HepG2 (cell line): ENCODE measurements around the gene PEX7. TPM values are rescaled to one million over a fixed set of nuclear protein-coding genes. Genes with fewer than 3 reads are reported as not detected.

Source experiments
- ATAC-seq: fragments of 200-7000 bp; cut with Tn5 transposase; 3 replicates; pipeline ENCODE4 v1.9.1; 2020; ENCODE audit warnings: mild to moderate bottlenecking, moderate library complexity
- BruUV-seq: library from RNA; stranded (reverse); fragments of 400-500 nt; replicated peaks from 2 replicates; lab custom pipeline; 2021; lab: Mats Ljungman, UMichigan
- CTCF ChIA-PET: fragments of 300-600 bp; formaldehyde crosslinking; extraction: SDS; loops from one replicate; lab custom pipeline; 2021; ENCODE audit warnings: low total read pairs, inconsistent platforms, low intra/inter-chr PET ratio; lab: Yijun Ruan, JAX
- POLR2A ChIA-PET: fragments of 350-600 bp; sonication (Branson Sonifier 250); formaldehyde crosslinking; loops from one replicate; lab custom pipeline; 2020; ENCODE audit warnings: antibody characterized with exemption, inconsistent platforms; lab: Yijun Ruan, JAX
- DNase-seq: peaks from one replicate; pipeline ENCODE4 v3.0.0-alpha.2; 2015; ENCODE audit warnings: low spot score
- FAIRE-seq: peaks from 3 replicates; lab custom pipeline; 2011; peaks lifted over from hg19 to GRCh38; lab: Jason Lieb, UNC
- H2AFZ ChIP-seq: one replicate; pipeline ENCODE4 v1.6.1; 2011; ENCODE audit warnings: low read length, inconsistent platforms
- H3K27ac ChIP-seq: fragments of 300-600 bp; 3 replicates; pipeline ENCODE4 v1.8.0; 2011; ENCODE audit warnings: mixed run types, mild to moderate bottlenecking, mixed read lengths, low read length, inconsistent platforms; ENCODE audit not compliant: insufficient read depth; ENCODE audit errors: extremely low read length
- H3K27me3 ChIP-seq, 2 experiments: fragments of 200-600 bp in 1 of 2; 2 replicates in 1 of 2; 3 replicates in 1 of 2; pipeline versions ENCODE4 v1.6.0 to v1.8.0; 2011; ENCODE audit warnings: low read length in 2 of 2, mild to moderate bottlenecking in 2 of 2, moderate library complexity in 2 of 2, inconsistent platforms in 1 of 2; ENCODE audit not compliant: insufficient read depth in 2 of 2, control insufficient read depth in 1 of 2
- H3K36me3 ChIP-seq, 2 experiments: fragments of 200-600 bp in 1 of 2; replicated peaks in 1 of 2; 2 replicates in 1 of 2; 3 replicates in 1 of 2; pipeline versions ENCODE4 v1.5.1 to v1.8.0; 2011; ENCODE audit warnings: low read length in 2 of 2, inconsistent platforms in 1 of 2; ENCODE audit not compliant: insufficient read depth in 2 of 2, control insufficient read depth in 1 of 2
- H3K4me1 ChIP-seq: 2 replicates; pipeline ENCODE4 v1.5.1; 2012; ENCODE audit warnings: low read length, inconsistent platforms; ENCODE audit not compliant: insufficient read depth
- H3K4me2 ChIP-seq: 2 replicates; pipeline ENCODE4 v1.6.0; 2011; ENCODE audit warnings: low read depth, low read length, inconsistent platforms
- H3K4me3 ChIP-seq, 3 experiments: fragments of 200-600 bp in 1 of 3; sonication (generic), shearing (Covaris generic) in 1 of 3; replicated peaks in 1 of 3; 2 replicates each; pipeline ENCODE4 v1.5.1; 2011 to 2016; ENCODE audit warnings: low read length in 3 of 3, inconsistent platforms in 2 of 3, low read depth in 2 of 3, mild to moderate bottlenecking in 2 of 3, control low read depth in 1 of 3, mixed read lengths in 1 of 3; ENCODE audit not compliant: insufficient read depth in 1 of 3
- H3K79me2 ChIP-seq: one replicate; pipeline ENCODE4 v1.6.1; 2011; ENCODE audit warnings: low read length, inconsistent platforms; ENCODE audit not compliant: insufficient read depth
- H3K9ac ChIP-seq: 2 replicates; pipeline ENCODE4 v1.6.0; 2011; ENCODE audit warnings: mild to moderate bottlenecking, low read depth, low read length, inconsistent platforms; ENCODE audit not compliant: insufficient read depth
- H3K9me3 ChIP-seq: 2 replicates; pipeline ENCODE4 v1.5.1; 2012; ENCODE audit warnings: mild to moderate bottlenecking, low read length
- H4K20me1 ChIP-seq: 2 replicates; pipeline ENCODE4 v1.6.0; 2011; ENCODE audit warnings: inconsistent platforms, mild to moderate bottlenecking, low read length, moderate library complexity; ENCODE audit not compliant: insufficient read depth
- CEBPB ChIP-seq: IDR thresholded peaks from 2 replicates; pipeline ENCODE4 v1.6.1; 2011; ENCODE audit warnings: low read depth, low read length, improper control_type of control experiment, borderline replicate concordance
- DMTF1 ChIP-seq: sonication (generic); formaldehyde crosslinking; IDR thresholded peaks from 2 replicates; pipeline ENCODE4 v1.4.0; 2020; ENCODE audit warnings: mild to moderate bottlenecking, missing genetic modification reagents
- EP300 ChIP-seq, 3 experiments: sonication (generic) in 1 of 3; formaldehyde crosslinking in 1 of 3; IDR thresholded peaks; 2 replicates each; pipeline versions ENCODE4 v1.5.1 to v1.6.1; 2011 to 2020; ENCODE audit warnings: low read depth in 2 of 3, low read length in 2 of 3, borderline replicate concordance in 1 of 3, improper control_type of control experiment in 1 of 3, mild to moderate bottlenecking in 1 of 3, missing genetic modification reagents in 1 of 3, moderate library complexity in 1 of 3
- HNF1B ChIP-seq: sonication (generic); formaldehyde crosslinking; IDR thresholded peaks from 2 replicates; pipeline ENCODE4 v1.5.1; 2020; ENCODE audit warnings: mild to moderate bottlenecking, moderate library complexity, missing genetic modification reagents
- KLF16 ChIP-seq, 2 experiments: sonication (generic) in 1 of 2; formaldehyde crosslinking in 1 of 2; IDR thresholded peaks; 2 replicates each; pipeline versions ENCODE4 v1.6.1 to v1.8.0; 2016 to 2023; ENCODE audit warnings: missing genetic modification reagents in 2 of 2, missing compliant biosample characterization in 1 of 2
- POLR2A ChIP-seq, 2 experiments: IDR thresholded peaks; 2 replicates each; pipeline ENCODE4 v1.6.1; 2011; ENCODE audit warnings: low read depth in 2 of 2, low read length in 2 of 2, mild to moderate bottlenecking in 1 of 2, moderate library complexity in 1 of 2; ENCODE audit not compliant: insufficient read depth in 1 of 2
- SALL2 ChIP-seq: sonication (generic); formaldehyde crosslinking; IDR thresholded peaks from 2 replicates; pipeline ENCODE4 v1.8.1; 2023; ENCODE audit warnings: mild to moderate bottlenecking, missing genetic modification reagents, inconsistent platforms
- ZFY ChIP-seq: sonication (generic); formaldehyde crosslinking; IDR thresholded peaks from 2 replicates; pipeline ENCODE4 v1.4.0; 2020; ENCODE audit warnings: missing genetic modification reagents
- ZHX1 ChIP-seq: sonication (generic); formaldehyde crosslinking; IDR thresholded peaks from 2 replicates; pipeline ENCODE4 v1.8.1; 2022; ENCODE audit warnings: low read depth, mild to moderate bottlenecking, missing genetic modification reagents
- ZMAT3 ChIP-seq: sonication (generic); formaldehyde crosslinking; conservative IDR thresholded peaks from 2 replicates; pipeline ENCODE4 v1.7.0; 2021; ENCODE audit warnings: missing genetic modification reagents
- ZNF101 ChIP-seq: sonication (generic); formaldehyde crosslinking; IDR thresholded peaks from 2 replicates; pipeline ENCODE4 v1.4.0; 2020; ENCODE audit warnings: mild to moderate bottlenecking, low read depth, missing genetic modification reagents, borderline replicate concordance
- ZNF441 ChIP-seq: sonication (generic); formaldehyde crosslinking; IDR thresholded peaks from 2 replicates; pipeline ENCODE4 v1.7.0; 2021; ENCODE audit warnings: missing genetic modification reagents, borderline replicate concordance
- ZNF644 ChIP-seq: IDR thresholded peaks from 2 replicates; pipeline ENCODE4 v1.6.1; 2016; ENCODE audit warnings: low read depth
- ZNF678 ChIP-seq: sonication (generic); formaldehyde crosslinking; IDR thresholded peaks from 2 replicates; pipeline ENCODE4 v1.4.0; 2020; ENCODE audit warnings: mild to moderate bottlenecking, missing genetic modification reagents
- ZNF776 ChIP-seq: sonication (generic); formaldehyde crosslinking; IDR thresholded peaks from 2 replicates; pipeline ENCODE4 v1.4.0; 2020; ENCODE audit warnings: mild to moderate bottlenecking, missing genetic modification reagents
- WGBS: methylation state at CpG from one replicate; pipeline ENCODE4 v1.1.6; 2017; ENCODE audit warnings: low lambda C conversion rate; 5-methylcytosine and 5-hydroxymethylcytosine counted together
- in situ Hi-C: cut with HindIII; loops from 2 replicates; pipeline ENCODE4 v1.10.0; 2017; ENCODE audit warnings: low pct_unique_long_range_greater_than_20kb; ENCODE audit not compliant: extremely low pct_ligation_motif_present
- intact Hi-C: fragments of 100-400 bp; cut with micrococcal nuclease; formaldehyde crosslinking; loops from one replicate; pipeline ENCODE4 v1.10.0; 2022; ENCODE audit not compliant: unreplicated experiment
- polyA plus RNA-seq, 8 experiments: library from polyadenylated mRNA; depleted of rRNA in 3 of 8; stranded (reverse) in 7 of 8; unstranded in 1 of 8; fragments of >200 nt; fragmentation: Illumina TruSeq in 4 of 8; extraction: Trizol in 4 of 8; gene quantifications; 2 replicates each; pipeline versions ENCODE4 v1.2.1 to v1.2.3, GENCODE V29; 2011 to 2016; ENCODE audit warnings: low read depth in 4 of 8, missing spikeins in 1 of 8, mixed read lengths in 1 of 8; ENCODE audit not compliant: insufficient read depth in 1 of 8
- total RNA-seq, 5 experiments: library from RNA; depleted of rRNA; stranded (reverse); fragments of >200 nt; fragmentation: Illumina TruSeq; extraction: Trizol; gene quantifications; 2 replicates each; pipeline ENCODE4 v1.2.3, GENCODE V29; 2016; ENCODE audit warnings: low read depth in 1 of 5

The PEX7 gene
- total and polyA plus RNA-seq, 2 of the 13 experiments (the other 11 are each of a cell fraction or from before 2014, with no cell fraction given) = 0.04 to 0.53 TPM

GRCh38 chr6:136961848-136962247 is 139.5 kb downstream of the PEX7 start (continued):
- no peak for TF ChIP-seq EP300 (IDR thresholded peaks at IDR 0.05; ENCODE audit: low read depth in 2 of 2, low read length in 2 of 2)
- TF ChIP-seq EP300 (CRISPR knock-in tag; IDR thresholded peaks at IDR 0.05; ENCODE audit: borderline replicate concordance) = no peak
- no peak for TF ChIP-seq SALL2 (CRISPR knock-in tag)
- TF ChIP-seq HNF1B (CRISPR knock-in tag) = no peak
- TF ChIP-seq ZNF678 (CRISPR knock-in tag) = no peak

GRCh38 chr6:136962661-136963060 is 140.3 kb downstream of the PEX7 start:
- H3K4me2 ChIP-seq = no peak overlapping the region
- ChIA-PET CTCF (no interaction called here), POLR2A (no interaction called here)
- no peak overlapping the region for H2AFZ ChIP-seq
- in situ Hi-C loops = loop anchor here (25.0 kb wide), 1 partner anchor 675 kb away; no protein-coding TSS in a partner anchor
- no peaks in the 10 kb centered on the region for H3K36me3 ChIP-seq
- H3K9ac ChIP-seq = no peak overlapping the region
- ATAC-seq (no peak), FAIRE-seq (no peak), DNase-seq (no peak)
- peaks cover 4 to 19% of the 10 kb centered on the region in 2 experiments; a peak in 3 of 5 replicates for H3K27me3 ChIP-seq
- H3K4me3 ChIP-seq = no peak overlapping the region
- H3K79me2 ChIP-seq = no peaks in the 10 kb centered on the region
- H3K4me1 ChIP-seq = peaks cover 7% of the 10 kb centered on the region; the same call in 1 of the 2 replicates
- H4K20me1 ChIP-seq = no peaks in the 10 kb centered on the region
- intact Hi-C loops = no loop called here
- WGBS = 8% methylated on average over 4 of the region's 4 CpGs
- no peak overlapping the region for H3K27ac ChIP-seq
- TF ChIP-seq ZNF441 (CRISPR knock-in tag) (no peak), ZMAT3 (CRISPR knock-in tag) (no peak), ZHX1 (CRISPR knock-in tag) (no peak), CEBPB (no peak), POLR2A (IDR thresholded peaks at IDR 0.05; ENCODE audit: insufficient read depth in 1 of 2, low read depth in 2 of 2, low read length in 2 of 2) (no peak), ZNF101 (CRISPR knock-in tag) (no peak), KLF16 (CRISPR knock-in tag; IDR thresholded peaks at IDR 0.05) (no peak), ZNF644 (no peak), ZNF776 (CRISPR knock-in tag) (no peak), ZFY (CRISPR knock-in tag) (no peak), DMTF1 (no peak)
- no TSS peak for BruUV-seq
- no peaks in the 10 kb centered on the region for H3K9me3 ChIP-seq
